Measurements from ENCODE around the gene ZNF443.
"Not testable (repeated sequence)": the region's sequence is repeated elsewhere in the genome, so short reads cannot be mapped to it uniquely, and the experiment has no call there.

The ZNF443 gene

GRCh38 chr19:12478234-12478941 is 37.6 kb upstream of the ZNF443 start:
- H3K27ac ChIP-seq: no peak overlapping the region
- no peak overlapping the region for H2AFZ ChIP-seq (ENCODE audit: low read depth)
- no peaks in the 10 kb centered on the region for H4K20me1 ChIP-seq (ENCODE audit: insufficient read depth)
- no peaks in the 10 kb centered on the region for H3K27me3 ChIP-seq (ENCODE audit: insufficient read depth, low read depth)
- H3K9ac ChIP-seq: no peak overlapping the region
- no peaks in the 10 kb centered on the region for H3K36me3 ChIP-seq (ENCODE audit: insufficient read depth)
- H3K4me2 ChIP-seq: no peak overlapping the region
- H3K4me3 ChIP-seq (IDR thresholded peaks at IDR 0.05; ENCODE audit: insufficient read depth, low read depth, low read length): no peak overlapping the region
- peaks cover 20% of the 10 kb centered on the region; the same call in 1 of the 2 replicates for H3K79me2 ChIP-seq (ENCODE audit: insufficient read depth, low read depth)
- H3K4me1 ChIP-seq (ENCODE audit: low read depth, poor library complexity, severe bottlenecking): peaks cover 36% of the 10 kb centered on the region
- TF ChIP-seq, protein P1, sequence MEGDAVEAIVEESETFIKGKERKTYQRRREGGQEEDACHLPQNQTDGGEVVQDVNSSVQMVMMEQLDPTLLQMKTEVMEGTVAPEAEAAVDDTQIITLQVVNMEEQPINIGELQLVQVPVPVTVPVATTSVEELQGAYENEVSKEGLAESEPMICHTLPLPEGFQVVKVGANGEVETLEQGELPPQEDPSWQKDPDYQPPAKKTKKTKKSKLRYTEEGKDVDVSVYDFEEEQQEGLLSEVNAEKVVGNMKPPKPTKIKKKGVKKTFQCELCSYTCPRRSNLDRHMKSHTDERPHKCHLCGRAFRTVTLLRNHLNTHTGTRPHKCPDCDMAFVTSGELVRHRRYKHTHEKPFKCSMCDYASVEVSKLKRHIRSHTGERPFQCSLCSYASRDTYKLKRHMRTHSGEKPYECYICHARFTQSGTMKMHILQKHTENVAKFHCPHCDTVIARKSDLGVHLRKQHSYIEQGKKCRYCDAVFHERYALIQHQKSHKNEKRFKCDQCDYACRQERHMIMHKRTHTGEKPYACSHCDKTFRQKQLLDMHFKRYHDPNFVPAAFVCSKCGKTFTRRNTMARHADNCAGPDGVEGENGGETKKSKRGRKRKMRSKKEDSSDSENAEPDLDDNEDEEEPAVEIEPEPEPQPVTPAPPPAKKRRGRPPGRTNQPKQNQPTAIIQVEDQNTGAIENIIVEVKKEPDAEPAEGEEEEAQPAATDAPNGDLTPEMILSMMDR (conservative IDR thresholded peaks at IDR 0.05; ENCODE audit: low read depth, low read length): no peak

- H2AFZ ChIP-seq (ENCODE audit: low read depth); H3K9ac ChIP-seq; H3K36me3 ChIP-seq (ENCODE audit: insufficient read depth); H3K4me3 ChIP-seq (IDR thresholded peaks at IDR 0.05; ENCODE audit: insufficient read depth, low read depth, low read length); H3K27ac ChIP-seq; H3K4me1 ChIP-seq (ENCODE audit: low read depth, poor library complexity, severe bottlenecking); H3K79me2 ChIP-seq (ENCODE audit: insufficient read depth, low read depth); H3K4me2 ChIP-seq; H3K27me3 ChIP-seq (ENCODE audit: insufficient read depth, low read depth); H4K20me1 ChIP-seq (ENCODE audit: insufficient read depth): not testable (repeated sequence)
These were observed 26.8 kb upstream of the ZNF443 start for GRCh38 chr19:12467651-12468050.

- Histone ChIP-seq H3K79me2 (ENCODE audit: insufficient read depth, low read depth) (no peaks in the 10 kb centered on the region), H2AFZ (ENCODE audit: low read depth) (no peak overlapping the region), H3K4me3 (IDR thresholded peaks at IDR 0.05; ENCODE audit: insufficient read depth, low read depth, low read length) (no peak overlapping the region), H3K9ac (no peak overlapping the region), H4K20me1 (ENCODE audit: insufficient read depth) (no peaks in the 10 kb centered on the region), H3K36me3 (ENCODE audit: insufficient read depth) (no peaks in the 10 kb centered on the region), H3K4me2 (no peak overlapping the region), H3K27ac (no peak overlapping the region), H3K27me3 (ENCODE audit: insufficient read depth, low read depth) (no peaks in the 10 kb centered on the region), H3K4me1 (ENCODE audit: low read depth, poor library complexity, severe bottlenecking) (no peaks in the 10 kb centered on the region)
- TF ChIP-seq, protein P1 (conservative IDR thresholded peaks at IDR 0.05; ENCODE audit: low read depth, low read length): no peak
These were observed 24.4 kb upstream of the ZNF443 start for GRCh38 chr19:12465211-12465610.

DNA sequence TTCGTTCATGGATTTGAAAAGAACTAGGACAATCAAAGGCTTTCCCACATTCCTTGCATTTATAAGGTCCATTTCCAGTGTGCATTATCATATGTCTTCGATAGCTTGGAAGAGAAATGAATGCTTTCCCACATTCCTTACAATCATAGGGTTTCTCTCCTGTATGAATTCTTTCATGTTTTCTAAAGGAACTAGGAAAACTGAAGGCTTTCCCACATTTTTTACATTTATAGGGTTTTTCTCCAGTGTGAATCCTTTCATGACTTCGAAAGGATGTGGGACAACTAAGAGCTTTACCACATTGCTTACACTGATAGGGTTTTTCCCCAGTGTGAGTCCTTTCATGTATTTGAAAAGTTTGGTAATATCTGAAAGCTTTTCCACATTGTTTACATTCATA is 23.9 kb upstream of the ZNF443 start:
- H3K4me3 ChIP-seq (IDR thresholded peaks at IDR 0.05; ENCODE audit: insufficient read depth, low read depth, low read length): no peak overlapping the region
- TF ChIP-seq, protein P1 (conservative IDR thresholded peaks at IDR 0.05; ENCODE audit: low read depth, low read length): no peak
- H3K9ac ChIP-seq: no peak overlapping the region
- H3K4me1 ChIP-seq (ENCODE audit: low read depth, poor library complexity, severe bottlenecking): no peaks in the 10 kb centered on the region
- no peaks in the 10 kb centered on the region for H3K36me3 ChIP-seq (ENCODE audit: insufficient read depth)
- H2AFZ ChIP-seq (ENCODE audit: low read depth): no peak overlapping the region
- H3K79me2 ChIP-seq (ENCODE audit: insufficient read depth, low read depth): no peaks in the 10 kb centered on the region
- no peaks in the 10 kb centered on the region for H3K27me3 ChIP-seq (ENCODE audit: insufficient read depth, low read depth)
- no peak overlapping the region for H3K27ac ChIP-seq
- no peaks in the 10 kb centered on the region for H4K20me1 ChIP-seq (ENCODE audit: insufficient read depth)
- no peak overlapping the region for H3K4me2 ChIP-seq

DNA sequence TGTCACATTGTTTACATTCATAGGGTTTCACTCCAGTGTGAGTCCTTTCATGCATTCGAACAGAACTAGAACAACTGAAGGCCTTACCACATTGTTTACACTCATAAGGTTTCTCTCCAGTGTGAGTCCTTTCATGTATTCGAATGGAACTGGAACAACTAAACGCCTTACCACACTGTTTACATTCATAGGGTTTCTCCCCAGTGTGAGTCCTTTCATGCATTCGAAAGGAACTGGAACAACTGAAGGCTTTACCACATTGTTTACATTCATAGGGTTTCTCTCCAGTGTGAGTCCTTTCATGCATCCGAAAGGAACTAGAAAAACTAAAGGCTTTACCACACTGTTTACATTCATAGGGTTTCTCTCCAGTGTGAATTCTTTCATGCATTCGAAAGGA is 23.3 kb upstream of the ZNF443 start:
- H3K4me1 ChIP-seq (ENCODE audit: low read depth, poor library complexity, severe bottlenecking); H4K20me1 ChIP-seq (ENCODE audit: insufficient read depth); H3K27me3 ChIP-seq (ENCODE audit: insufficient read depth, low read depth); H2AFZ ChIP-seq (ENCODE audit: low read depth); H3K9ac ChIP-seq; H3K27ac ChIP-seq; H3K4me2 ChIP-seq; H3K79me2 ChIP-seq (ENCODE audit: insufficient read depth, low read depth); H3K36me3 ChIP-seq (ENCODE audit: insufficient read depth); H3K4me3 ChIP-seq (IDR thresholded peaks at IDR 0.05; ENCODE audit: insufficient read depth, low read depth, low read length): not testable (repeated sequence)

Data from KMS-11 (cell line).